ENCODE data around the gene BOD1L1.

BOD1L1 gene

DNA sequence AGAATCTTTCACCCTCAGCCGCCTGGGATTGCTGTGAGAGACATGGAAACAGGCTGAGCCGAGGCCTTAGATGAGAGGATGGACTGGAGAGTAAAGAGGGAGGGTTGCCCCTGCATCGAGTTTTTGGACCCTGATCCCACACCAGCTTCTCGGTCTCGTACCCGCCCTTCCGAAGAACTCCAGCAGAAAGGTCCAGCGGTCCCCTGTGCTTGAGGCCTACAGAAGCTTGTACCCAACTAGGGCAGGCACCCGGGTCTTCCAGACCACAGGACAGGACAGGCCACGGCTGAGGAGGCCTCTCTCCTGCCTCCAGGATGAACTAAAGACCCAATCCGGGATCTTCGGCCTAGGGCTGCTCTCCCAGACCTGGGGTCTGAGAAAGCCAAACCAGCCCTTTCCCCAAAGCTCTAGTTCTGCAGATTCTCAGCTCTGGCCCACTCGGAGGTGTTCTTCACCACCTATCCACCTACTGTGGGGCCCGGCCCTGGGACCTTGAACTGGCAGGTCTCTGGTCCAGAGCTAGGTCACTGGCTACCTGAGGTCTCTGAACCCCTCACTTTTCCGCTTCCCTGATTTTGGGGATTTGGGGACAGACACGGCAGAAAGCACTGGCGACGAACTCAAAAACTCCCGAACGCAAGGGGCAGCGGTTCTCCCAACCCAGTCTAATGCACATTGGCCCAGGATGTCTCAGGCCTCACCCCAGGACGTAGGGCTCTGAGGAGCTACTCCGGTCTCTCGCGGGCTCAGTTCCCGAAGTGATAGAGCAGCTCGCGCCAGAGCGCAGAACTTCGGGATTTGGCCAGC is 84.3 kb downstream of the BOD1L1 start:
- TF ChIP-seq, protein P1, sequence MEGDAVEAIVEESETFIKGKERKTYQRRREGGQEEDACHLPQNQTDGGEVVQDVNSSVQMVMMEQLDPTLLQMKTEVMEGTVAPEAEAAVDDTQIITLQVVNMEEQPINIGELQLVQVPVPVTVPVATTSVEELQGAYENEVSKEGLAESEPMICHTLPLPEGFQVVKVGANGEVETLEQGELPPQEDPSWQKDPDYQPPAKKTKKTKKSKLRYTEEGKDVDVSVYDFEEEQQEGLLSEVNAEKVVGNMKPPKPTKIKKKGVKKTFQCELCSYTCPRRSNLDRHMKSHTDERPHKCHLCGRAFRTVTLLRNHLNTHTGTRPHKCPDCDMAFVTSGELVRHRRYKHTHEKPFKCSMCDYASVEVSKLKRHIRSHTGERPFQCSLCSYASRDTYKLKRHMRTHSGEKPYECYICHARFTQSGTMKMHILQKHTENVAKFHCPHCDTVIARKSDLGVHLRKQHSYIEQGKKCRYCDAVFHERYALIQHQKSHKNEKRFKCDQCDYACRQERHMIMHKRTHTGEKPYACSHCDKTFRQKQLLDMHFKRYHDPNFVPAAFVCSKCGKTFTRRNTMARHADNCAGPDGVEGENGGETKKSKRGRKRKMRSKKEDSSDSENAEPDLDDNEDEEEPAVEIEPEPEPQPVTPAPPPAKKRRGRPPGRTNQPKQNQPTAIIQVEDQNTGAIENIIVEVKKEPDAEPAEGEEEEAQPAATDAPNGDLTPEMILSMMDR (IDR thresholded peaks at IDR 0.05; ENCODE audit: control extremely low read depth, extremely low read depth, low read depth, missing control alignments), result no peak
- POLR2A ChIA-PET, result no interaction called here
- DNase-seq (ENCODE audit: extremely low spot score), result peak; percentile 23
- CTCF ChIA-PET, result interaction anchor here (0.9 to 2.0 kb wide), 7 partner anchors 9 to 745 kb away, joined by 3 to 5 read pairs (median 3); no protein-coding TSS in a partner anchor

DNA sequence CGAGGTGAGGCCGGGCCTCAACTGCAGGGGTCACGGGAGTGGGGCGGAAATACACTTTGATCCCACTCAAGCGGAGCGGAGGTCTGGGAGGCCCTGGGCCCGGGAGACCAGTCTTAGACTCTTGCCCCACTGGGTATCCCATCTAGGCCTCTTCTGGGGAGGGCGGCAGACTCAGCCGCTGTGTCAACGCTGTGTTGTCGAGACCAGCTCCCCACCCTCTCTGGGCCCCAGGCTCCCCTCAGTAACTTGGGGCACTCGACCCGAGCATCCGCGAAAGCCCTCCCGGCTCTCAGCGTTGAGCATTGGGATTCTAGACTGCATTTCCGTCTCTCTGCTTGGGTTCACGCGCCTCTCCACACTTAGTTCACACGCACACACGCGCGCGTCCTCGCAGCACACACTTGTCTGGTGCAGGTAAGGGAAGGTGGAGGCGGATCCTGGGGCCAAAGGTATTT is 84.9 kb downstream of the BOD1L1 start:
- TF ChIP-seq, protein P1 (IDR thresholded peaks at IDR 0.05; ENCODE audit: control extremely low read depth, extremely low read depth, low read depth, missing control alignments), result no peak
- DNase-seq (ENCODE audit: extremely low spot score), result peak; percentile 24
- POLR2A ChIA-PET, result no interaction called here
- CTCF ChIA-PET, result interaction anchor here (1.2 to 2.6 kb wide), 6 partner anchors 10 to 812 kb away, joined by 3 to 13 read pairs (median 4); no protein-coding TSS in a partner anchor

DNA sequence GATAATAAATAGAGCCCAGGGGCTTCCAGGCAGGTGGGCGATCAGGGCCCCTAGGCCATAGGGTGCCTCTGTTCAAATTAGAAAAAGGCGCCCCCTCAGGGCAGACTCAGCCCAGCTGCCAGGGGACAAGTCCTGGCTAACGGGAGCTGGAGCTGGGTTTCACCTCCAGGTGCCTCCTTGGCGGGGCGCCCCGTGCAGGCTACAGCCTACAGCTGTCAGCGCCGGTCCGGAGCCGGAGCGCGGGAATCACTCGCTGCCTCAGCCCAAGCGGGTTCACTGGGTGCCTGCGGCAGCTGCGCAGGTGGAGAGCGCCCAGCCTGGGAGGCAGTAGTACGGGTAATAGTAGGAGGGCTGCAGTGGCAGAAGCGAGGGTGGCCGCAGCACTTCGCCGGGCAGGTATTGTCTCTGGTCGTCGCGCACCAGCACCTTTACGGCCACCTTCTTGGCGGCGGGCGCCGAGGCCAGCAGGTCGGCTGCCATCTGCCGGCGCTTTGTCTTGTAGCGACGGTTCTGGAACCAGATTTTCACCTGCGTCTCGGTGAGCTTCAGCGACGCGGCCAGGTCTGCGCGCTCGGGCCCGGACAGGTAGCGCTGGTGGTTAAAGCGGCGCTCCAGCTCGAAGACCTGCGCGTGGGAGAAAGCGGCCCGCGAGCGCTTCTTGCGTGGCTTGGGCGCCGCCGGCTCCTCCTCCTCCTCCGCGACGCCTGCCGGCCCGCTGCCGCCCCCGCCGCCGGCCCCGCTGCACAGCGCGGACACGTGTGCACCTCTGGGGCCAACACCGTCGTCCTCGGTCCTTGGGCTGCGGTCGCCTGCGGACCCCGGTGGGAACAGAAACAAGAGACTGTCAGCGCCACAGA is 85.6 kb downstream of the BOD1L1 start:
- CTCF ChIA-PET, result interaction anchor here (1.2 to 2.6 kb wide), 6 partner anchors 10 to 812 kb away, joined by 3 to 13 read pairs (median 5); no protein-coding TSS in a partner anchor
- DNase-seq (ENCODE audit: extremely low spot score), result peak; percentile 55

DNA sequence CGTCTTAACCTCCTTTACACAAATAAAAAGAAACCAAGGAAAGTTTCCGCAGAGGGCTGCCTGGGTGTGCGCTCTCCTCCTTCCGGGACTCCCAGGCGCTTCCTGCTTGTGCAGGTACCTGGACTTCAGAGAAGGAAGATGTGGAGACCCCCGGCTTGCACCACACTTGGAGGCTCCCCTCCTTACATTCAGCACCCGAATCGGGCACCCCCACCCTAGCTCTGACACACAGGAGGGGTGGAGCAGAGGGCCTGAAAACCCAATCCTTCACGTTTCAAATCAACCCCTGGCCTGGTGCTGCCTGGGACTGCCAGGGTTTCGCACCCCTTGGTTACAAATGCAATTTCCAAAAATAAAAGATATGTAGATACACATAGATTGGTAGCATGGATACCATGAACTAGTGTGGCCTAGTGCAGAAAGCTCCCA is 86.3 kb downstream of the BOD1L1 start:
- POLR2A ChIA-PET, result no interaction called here
- CTCF ChIA-PET, result interaction anchor here (1.4 to 2.6 kb wide), 3 partner anchors 9 to 811 kb away, joined by 5 to 13 read pairs (median 5); no protein-coding TSS in a partner anchor
- TF ChIP-seq, protein P1 (IDR thresholded peaks at IDR 0.05; ENCODE audit: control extremely low read depth, extremely low read depth, low read depth, missing control alignments), result no peak
- DNase-seq (ENCODE audit: extremely low spot score), result peak; percentile 15

More for the DNA sequence above, 85.6 kb downstream of the BOD1L1 start:
- POLR2A ChIA-PET, result no interaction called here
- TF ChIP-seq, protein P1 (IDR thresholded peaks at IDR 0.05; ENCODE audit: control extremely low read depth, extremely low read depth, low read depth, missing control alignments), result peak; percentile 60

DNA sequence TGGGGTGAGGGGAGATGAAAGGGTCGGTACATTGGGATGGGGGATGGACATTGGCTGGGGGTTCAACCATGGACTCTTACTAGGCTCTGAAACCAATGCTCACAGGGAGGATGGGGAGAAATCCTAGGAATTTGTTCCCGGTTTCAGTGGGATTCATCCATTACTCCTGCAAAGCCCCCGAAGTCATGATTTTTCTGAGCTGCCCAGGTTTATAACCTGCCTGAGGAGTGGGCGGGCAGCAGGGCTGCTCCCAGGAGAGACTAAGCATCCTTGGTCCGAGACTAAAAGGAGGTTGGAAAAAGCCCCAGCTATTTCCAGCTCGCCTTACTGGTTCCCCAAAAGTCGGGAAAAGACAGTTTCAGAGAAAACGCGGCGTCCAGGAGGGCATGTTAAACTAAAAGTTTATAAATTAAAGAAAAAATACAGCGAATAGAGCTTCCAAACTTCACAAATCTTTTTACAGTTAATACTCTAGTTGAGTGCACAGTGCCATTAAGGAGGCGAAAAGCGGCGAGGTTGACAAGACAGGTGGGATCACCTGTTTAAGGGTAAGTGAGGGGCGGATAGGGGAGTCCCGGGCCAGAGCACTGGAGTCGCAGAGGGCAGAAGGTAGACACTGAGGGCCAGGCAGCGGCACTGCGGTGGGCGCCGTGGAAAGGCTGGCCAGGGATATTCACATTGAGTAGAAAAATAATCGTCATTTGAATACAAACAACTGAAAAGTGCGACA is 86.9 kb downstream of the BOD1L1 start:
- CTCF ChIA-PET, result interaction anchor here (1.4 to 2.6 kb wide), 2 partner anchors 8 to 11 kb away, joined by 5 to 13 read pairs; no protein-coding TSS in a partner anchor
- POLR2A ChIA-PET, result no interaction called here
- peak; percentile 21 for DNase-seq (ENCODE audit: extremely low spot score)
- TF ChIP-seq, protein P1 (IDR thresholded peaks at IDR 0.05; ENCODE audit: control extremely low read depth, extremely low read depth, low read depth, missing control alignments), result no peak
